ENCODE results near the gene INF2.

INF2 gene

GRCh38 chr14:104690861-104691455 lies 1.5 kb downstream of the INF2 start:
- no peak for DNase-seq (ENCODE audit: low spot score)
- no peak for TF ChIP-seq CTCF (IDR thresholded peaks at IDR 0.05; ENCODE audit: extremely low read depth, missing control alignments)

DNA sequence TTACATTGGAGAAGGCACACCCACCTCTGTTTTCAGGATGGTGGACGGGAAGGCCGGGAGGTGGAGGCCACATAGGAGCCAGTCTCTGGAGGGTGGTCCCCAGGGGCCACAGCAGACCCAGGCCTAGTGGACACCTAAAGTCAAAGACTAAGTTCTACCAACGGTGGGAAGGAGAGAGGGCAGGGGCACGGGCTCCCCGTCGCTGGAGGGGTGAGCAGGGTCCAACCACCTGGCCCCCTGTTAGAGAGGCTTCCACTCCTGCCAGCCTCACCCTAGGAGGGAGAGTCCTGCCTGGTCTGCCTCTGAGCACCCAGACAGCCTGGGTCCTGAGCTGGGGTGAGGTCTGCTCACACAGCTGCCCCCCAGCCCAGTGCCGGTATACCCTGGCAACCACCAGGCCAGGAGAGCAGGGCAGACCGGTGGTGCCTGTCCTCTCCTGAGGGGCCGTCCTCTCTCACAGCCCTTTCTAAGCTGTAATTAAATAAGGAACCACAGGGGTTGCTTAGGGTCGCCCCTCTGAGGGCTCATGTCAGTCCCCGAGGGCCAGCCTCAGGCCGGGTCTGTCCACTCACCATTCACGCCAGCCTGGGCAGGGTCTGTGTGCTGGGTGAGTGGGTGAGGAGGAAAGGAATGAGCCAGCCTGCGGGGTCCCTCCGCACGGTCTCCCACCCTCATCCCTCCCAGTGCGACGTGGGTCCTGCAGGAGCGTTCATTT lies 2.3 kb downstream of the INF2 start:
- DNase-seq (ENCODE audit: low spot score), result no peak
- TF ChIP-seq CTCF (IDR thresholded peaks at IDR 0.05; ENCODE audit: extremely low read depth, missing control alignments), result no peak

DNA sequence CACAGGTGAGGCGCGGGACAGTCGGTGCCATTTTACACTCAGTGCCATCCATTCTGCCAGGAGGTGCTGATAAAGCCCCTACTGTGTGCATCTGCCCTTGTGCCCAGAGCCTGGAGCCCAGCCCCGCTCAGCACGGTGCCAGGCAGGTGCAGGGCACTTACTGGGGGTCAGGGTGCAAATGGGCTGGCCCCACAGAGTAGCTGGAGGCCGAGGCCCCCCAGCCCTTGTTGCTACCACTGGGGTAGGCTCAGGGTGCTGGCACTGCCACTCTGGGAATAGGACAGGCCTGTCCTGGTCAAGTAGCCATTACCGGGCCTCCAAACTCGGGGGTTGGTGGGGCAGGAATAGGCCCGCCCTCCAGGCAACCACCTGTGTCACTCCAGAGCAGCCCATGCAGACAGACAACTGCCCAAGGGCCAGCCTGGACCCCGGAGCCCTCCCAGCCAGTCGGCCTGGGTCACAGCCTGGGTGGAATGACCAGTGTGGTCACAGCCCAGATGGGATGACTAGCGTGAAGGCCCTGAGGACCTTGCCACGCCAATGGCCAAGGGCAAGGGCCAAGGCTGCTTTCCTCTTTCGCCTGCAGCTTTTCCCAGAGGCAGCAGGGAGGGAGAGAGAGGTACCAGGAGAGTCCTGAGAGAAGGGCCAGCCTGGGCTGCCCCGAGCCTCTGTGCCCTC lies 3.0 kb downstream of the INF2 start:
- no peak for TF ChIP-seq CTCF (IDR thresholded peaks at IDR 0.05; ENCODE audit: extremely low read depth, missing control alignments)
- DNase-seq (ENCODE audit: low spot score), result no peak

- no peak for TF ChIP-seq CTCF (IDR thresholded peaks at IDR 0.05; ENCODE audit: extremely low read depth, missing control alignments)
These were observed 3.5 kb downstream of the INF2 start for GRCh38 chr14:104692939-104693315.

DNA sequence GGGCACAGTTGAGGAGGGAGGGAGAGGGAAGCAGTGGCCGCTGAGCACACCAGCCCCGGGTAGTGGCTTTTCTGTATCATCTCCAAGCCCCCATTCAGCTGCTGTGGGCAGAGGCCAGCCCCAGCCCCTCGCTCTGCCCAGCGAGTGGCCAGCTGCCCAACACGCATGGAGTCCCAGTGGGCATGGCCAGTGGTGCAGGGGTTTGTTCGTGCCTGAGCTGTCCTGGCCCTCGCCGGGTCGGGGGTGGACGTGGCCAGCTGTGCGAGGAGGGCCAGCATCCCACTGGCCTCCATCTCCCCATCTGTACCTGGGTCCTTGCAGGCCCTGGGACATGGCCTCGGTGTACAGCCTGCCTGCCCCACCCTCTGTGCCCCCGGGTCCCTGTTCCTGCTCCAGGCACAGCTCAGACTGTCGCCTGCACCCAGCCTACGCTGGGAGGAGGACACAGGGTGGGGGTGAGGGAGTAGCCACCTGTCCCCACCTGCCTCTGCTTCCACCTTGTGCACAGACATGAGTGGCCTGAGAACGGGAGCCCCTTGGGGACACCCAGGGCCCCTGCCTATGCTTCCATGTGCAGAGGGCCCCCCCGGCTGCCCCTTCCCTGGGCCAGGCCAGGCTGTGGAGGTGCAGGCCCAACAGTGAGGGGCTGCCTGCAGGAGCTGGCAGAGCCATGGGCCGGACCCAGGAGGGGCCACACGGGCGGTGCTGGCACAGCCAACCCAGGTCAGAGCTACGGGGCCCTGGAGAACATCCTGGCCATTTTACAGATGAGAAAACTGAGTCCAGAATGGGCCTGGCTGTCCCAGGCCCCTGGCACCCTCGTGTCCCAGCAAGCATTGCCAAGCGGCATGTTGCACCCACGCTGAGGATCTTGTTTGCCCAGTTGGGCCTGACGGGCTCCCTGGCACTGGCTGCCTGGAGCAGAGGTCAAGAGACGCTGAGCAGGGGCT lies 4.3 kb downstream of the INF2 start:
- no peak for DNase-seq (ENCODE audit: low spot score)
- TF ChIP-seq CTCF (IDR thresholded peaks at IDR 0.05; ENCODE audit: extremely low read depth, missing control alignments), result no peak

More at GRCh38 chr14:104692939-104693315, 3.5 kb downstream of the INF2 start:
- no peak for DNase-seq (ENCODE audit: low spot score)

DNA sequence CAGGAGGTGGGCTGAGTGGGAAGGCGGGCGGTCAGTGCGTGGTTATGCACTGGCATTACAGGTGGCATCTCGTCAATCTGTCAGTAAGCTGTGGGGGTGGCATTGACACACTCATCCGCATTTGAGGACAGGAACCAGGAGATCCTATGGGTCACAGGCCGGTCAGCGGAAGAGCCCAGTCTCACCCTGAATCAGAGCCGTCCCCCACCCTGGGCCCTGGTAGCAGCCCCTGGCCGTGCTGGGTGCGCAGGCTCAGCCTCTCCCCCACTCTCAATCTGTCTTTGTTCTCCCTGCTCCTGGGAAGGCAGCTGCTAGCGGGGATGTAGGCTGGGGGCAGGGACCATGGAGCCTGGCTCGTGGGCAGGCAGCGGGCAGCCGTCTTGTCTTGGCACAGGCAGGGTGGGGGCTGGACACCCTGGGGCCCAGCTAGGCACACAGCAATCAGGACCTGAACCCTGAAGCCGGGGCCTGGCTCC lies 5.1 kb downstream of the INF2 start:
- DNase-seq (ENCODE audit: low spot score), result no peak
- no peak for TF ChIP-seq CTCF (IDR thresholded peaks at IDR 0.05; ENCODE audit: extremely low read depth, missing control alignments)
